ENCODE results near the gene SWT1.
"Not testable (repeated sequence)": the region's sequence is repeated elsewhere in the genome, so short reads cannot be mapped to it uniquely, and the experiment has no call there.

SWT1 gene

DNA sequence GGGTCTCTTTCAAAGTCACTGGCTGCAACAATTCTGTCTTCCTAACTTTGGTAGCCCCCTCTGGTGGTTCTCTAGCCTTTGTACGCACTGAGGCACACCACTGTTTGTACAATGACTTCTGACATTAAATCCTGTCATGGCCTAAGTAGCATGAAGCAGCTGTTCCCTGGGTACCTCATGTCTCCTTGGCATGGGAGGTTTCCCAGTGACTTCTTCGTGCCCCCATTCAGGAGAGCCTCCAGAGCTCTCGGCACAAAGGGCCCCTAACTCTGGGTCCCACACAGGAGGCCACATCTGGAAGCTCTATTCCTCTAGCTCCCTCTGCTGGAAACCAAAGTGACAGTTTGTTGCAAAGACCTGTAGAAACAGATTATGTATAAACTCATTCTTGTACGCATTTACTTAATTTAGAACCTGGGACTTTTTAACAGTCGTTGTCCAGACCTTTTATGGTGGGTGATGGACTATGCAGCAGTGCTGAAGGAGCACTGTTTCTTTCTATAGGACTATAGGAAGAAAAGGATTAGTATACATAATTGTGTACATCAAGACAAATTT is 13.4 kb downstream of the SWT1 start:
- no peak for DNase-seq

DNA sequence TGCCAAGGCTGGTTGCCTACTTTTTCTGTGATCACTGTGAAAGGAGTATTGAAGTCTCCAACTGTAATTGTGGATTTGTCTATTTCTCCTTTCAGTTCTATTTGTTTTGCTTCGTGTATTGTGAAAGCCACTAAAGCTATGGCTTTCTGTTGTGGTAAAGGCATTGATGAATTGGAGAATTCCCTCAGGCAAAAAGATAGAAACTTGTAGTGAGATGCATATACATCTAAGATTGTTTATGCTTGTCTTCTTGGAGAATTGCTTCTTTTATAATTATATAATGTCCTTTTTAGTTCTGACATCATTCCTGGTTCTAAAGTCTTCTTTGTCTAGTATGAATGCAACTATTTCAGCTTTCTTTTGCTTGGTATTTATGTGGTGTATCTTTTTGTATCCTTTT is 36.8 kb downstream of the SWT1 start:
- DNase-seq = no peak

DNA sequence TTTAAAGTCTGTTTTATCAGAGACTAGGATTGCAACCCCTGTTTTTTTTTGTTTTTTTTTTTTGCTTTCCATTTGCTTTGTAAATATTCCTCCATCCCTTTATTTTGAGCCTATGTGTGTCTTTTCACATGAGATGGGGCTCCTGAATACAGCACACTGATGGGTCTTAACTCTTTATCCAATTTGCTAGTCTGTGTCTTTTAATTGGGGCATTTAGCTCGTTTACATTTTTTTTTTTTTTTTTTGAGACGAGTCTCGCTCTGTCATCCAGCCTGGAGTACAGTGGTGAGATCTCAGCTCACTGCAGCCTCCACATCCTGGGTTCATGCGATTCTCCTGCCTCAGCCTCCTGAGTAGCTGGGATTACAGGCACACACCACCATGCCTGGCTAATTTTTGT is 41.7 kb downstream of the SWT1 start:
- DNase-seq = not testable (repeated sequence)

DNA sequence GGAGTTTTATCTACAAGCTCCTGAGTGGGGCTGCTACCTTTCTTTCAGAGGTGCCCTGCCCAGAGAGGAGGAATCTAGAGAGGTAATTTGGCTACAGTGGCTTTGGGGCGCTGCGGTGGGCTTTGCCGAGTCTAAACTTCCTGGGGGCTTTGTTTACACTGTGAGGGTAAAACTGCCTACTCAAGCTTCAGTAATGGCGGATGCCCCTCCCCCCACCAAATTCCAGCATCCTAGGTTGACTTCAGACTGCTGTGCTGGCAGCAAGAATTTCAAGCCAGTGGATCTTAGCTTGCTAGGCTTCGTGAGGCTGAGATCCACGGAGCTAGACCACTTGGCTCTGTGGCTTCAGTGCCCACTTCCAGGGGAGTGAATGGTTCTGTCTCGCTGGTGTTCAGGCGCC is 43.9 kb downstream of the SWT1 start:
- no peak for DNase-seq

DNA sequence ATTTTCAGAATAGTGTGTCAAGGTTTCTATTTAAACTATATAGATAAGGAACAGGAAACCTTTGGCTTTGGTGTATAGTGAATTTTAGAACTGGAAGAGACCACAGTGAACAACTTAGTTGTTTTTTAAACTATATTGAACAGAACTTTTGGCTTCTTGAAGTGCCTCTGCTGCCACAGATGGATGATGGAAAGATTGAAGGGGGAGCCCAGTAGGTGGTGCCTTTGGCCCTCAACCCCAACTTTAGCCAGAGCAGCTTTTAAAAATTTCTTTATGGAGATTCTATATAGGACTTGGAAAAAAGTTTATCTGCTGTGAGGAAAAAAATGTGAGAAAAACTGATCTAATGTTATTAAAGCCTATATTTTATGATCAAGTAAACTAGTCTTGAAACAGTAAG is 50.2 kb downstream of the SWT1 start:
- no peak for DNase-seq

DNA sequence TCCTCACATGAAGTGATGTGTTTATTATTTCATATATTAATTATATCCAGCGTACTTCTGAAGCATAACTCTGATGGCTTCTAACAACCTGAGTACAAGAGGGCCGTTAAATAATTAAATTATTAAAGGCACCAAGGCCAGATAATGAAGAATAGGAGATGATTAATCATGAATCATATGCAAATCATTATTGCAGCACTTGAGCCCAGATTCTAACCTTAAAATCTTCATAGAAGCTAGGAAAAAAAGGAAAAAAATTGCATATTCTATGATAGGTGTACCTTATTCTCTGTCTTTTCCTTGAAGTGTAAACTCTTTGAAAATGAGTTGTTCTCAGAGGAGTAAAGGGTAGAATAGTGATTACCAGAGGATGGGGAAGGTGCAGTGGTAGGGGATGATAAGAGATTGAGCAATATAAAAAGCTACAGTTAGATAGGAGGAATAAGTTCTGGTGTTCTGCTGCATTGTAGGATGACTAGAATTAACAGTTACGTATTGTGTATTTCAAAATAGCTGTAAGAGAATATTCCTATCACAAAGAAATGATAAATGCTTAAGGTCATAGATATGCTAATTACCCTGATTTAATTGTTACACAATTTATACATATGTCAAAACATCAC is 51.1 kb downstream of the SWT1 start:
- no peak for DNase-seq

DNA sequence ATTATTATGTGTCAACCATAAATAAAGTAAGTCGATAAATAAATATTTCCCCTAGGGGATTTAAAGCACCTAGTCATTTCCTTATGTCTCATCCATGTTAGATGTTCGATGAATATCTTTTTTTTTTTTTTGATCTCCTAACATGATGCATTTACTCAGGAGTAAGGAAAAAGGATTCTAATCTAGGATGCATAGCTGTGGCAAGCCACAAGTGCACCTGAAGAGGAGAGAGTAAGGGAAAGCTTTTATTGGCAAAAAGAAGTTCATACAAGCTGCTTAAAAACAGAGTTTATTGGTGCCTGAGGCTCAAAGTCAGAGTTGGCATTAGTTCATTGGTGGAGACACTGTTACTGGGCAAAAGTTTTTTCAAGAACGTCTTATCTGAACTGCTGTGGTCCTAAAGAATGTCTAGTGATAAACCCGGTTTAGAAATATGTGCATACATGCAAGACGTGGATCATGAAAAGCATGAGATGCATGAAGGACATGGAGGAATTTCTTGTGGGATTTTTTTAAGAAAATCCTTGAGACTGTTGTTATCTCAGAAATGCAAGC is 51.7 kb downstream of the SWT1 start:
- no peak for DNase-seq

DNA sequence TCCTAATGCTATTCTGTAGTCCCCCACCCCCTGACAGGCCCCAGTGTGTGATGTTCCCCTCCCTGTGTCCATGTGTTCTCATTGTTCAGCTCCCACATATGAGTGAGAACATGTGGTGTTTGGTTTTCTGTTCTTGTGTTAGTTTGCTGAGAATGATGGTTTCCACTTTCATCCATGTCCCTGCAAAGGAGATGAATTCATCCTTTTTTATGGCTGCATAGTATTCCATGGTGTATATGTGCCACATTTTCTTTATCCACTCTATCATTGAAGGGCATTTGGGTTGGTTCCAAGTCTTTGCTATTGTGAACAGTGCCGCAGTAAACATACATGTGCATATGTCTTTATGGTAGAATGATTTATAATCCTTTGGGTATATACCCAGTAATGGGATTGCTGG is 52.4 kb downstream of the SWT1 start:
- not testable (repeated sequence) for DNase-seq

DNA sequence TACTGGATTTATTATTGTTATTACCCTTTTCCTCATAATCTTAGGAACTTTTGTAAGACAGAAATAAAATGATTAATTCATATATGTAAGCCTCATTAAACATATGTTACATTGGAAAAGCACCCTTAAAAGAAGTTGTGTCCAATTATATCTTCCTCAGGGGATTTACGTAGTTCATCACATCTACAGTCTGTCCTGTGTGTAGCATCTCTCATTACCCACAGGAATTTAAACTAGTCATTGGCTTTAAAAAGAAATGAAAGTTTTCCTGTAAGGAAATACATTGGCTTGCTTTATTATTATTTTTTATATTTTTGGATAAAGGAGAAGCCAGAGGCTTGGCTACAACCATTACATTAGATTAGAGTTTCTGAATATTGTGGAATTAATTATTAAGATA is 56.1 kb downstream of the SWT1 start:
- DNase-seq = no peak

DNA sequence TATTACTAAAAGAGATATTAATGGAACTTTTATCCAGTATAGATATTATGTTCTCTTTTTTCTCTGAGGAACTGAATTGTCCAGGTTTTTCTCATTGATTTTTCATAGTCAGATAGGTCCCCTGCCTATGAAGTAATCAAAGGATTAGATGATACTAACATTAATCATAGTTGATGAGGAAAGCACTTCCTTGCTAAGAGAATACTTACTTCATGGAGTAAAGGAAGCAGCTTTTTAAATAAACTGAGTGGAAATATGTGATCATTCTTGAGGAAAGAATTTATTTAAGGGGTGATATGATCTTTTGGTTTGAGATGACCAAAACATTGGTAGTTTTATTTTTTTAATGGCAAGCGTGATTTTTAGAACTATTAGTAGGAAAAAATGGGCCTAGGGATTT is 58.9 kb downstream of the SWT1 start:
- DNase-seq = no peak

DNA sequence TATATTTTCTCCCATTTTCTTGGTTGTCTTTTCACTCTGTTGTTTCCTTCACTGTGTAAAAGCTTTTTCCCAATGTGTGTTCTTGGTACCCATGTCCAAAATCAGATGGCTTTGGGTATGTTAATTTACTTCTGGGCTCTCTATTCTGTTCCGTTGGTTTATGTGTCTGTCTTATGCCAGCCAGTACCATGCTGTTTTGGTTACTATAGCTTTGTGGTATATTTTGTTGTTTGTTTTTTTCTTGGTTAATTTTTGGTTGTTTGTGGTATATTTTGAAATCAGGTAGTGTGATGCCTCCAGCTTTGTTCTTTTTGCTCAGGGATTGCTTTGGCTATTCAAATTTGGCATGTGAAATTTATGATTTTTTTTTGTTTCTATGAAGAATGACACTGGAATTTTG is 67.2 kb downstream of the SWT1 start:
- DNase-seq = no peak

DNA sequence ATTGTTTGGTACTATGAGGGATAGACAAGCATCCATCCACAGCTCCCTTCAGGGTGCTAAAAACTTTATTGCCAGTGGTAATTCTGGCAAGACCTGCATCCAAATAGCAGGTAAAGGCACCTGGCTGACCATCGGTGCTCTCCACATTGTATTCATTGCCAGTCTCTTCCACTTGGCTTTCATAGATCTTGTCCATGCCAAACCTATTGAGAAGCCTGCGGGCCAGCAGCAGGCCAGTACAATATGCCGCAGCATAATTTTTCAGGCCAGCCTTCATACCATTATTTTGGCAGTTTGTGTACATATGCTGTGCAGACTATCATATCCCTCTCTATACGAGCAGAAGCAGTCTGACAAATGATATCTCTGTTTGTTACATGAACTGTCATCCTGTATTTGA is 70.2 kb downstream of the SWT1 start:
- DNase-seq = no peak

DNA sequence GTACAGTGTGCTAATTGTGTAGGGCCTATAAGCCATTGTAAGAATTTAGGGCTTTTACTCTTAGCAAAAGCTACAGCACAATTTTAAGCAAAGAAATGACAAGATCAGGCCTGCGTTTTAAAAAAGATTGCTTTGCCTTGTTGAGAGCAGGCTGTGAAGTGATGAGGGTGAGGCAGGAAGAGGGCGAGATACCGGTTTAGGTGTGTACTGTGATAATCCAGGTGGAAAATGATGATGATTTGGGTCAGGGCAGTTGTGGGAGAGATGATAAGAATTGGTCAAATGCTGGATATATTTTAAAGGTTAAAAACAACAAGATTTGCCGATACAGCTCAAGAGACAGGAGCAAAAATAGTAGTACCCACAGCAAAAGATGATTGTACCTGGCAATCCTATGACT is 72.0 kb downstream of the SWT1 start:
- DNase-seq = no peak

DNA sequence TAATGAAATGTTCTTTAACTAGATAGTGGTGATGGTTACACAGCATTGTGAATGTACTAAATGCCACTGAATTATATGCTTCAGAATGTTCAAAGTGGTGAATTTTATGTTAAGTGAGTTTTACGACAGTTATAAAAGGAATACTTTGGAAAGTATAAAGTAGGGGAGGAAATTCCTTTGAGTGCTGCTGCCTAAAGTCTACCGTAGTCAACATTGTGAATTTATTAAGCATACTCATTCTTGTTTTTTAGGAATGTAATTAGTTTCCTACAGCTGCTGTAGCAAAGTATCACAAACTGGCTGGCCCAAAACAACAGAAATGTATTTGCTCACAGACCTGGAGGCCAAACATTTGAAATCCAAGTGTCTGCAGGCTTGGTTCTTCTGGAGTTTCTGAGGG is 73.0 kb downstream of the SWT1 start:
- no peak for DNase-seq

DNA sequence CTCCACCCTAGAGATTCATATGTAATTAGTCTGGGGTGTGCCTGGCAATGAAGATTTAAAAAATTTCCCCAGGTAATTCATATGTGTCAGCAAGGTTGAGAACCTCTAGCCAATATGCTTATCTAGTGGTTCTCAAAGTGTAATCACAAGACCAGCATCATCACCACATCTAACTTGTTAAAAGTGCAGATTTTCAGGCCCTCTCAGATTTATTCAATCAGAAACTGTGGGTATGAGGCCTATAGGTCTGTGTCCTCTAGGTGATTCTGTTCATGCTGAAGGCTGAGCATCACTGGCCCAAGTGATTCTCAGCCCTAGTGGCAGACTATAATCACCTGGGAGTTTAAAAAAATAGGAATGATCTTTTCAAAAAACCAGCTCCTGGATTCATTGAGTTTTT is 75.9 kb downstream of the SWT1 start:
- DNase-seq = no peak

DNA sequence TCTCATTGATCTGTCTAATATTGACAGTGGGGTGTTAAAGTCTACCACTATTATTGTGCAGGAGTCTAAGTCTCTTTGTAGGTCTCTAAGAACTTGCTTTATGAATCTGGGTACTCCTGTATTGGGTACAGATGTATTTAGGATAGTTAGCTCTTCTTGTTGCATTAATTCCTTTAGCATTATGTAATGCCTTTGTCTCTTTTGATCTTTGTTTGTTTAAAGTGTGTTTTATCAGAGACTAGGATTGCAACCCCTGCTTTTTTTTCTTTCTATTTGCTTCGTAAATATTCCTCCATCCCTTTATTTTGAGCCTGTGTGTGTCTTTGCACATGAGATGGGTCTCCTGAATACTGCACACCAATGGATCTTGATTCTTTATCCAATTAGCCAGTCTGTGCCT is 77.2 kb downstream of the SWT1 start:
- DNase-seq = not testable (repeated sequence)

DNA sequence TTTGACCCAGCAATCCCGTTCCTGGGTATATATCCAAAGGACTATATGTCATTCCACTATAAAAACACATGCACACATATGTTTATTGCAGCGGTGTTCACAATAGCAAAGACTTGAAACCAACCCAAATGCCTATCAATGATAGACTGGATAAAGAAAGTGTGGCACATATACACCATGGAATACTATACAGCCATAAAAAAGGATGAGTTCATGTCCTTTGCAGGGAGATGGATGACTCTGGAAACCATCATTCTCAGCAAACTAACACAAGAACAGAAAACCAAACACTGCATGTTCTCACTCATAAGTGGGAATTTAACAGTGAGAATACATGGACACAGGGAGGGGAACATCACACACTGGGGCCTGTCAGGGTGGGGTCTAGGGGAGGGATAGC is 80.2 kb downstream of the SWT1 start:
- DNase-seq = not testable (repeated sequence)

DNA sequence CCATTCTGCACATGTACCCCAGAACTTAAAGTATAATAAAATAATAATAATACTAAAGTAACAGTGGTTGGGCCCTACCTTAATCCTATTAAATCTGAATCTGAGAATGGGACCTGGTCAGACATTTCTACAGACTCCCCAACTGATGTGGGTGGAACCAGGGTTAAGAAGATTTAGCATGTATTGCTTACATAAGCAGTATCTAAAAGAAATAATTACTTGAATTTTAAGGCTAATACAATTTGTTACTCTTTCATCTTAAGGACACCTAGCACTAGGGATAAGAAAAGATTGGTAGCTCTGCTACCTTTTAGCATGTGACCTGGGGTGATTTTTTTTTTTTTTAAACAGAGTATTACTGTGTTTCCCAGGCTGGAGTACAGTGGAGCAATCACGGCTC is 80.7 kb downstream of the SWT1 start:
- no peak for DNase-seq

DNA sequence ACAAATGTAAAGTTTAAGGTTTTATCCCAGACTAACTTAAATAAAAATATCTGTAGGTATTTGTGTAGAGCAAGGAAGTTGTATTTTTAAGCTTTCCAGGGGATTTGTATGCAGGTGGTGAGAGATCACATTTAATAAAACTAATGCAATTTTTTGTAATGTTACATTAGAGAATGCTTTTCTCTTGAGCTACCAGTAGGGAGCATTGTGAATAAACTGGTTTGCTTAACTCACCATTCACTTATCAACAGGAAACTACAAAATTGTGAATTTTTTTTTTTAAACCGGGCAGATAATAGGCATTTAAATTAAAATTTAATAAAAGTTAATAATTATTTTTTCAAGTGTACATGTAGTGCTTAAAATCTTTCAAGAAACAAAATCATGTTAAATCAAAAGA is 81.5 kb downstream of the SWT1 start:
- DNase-seq = no peak

DNA sequence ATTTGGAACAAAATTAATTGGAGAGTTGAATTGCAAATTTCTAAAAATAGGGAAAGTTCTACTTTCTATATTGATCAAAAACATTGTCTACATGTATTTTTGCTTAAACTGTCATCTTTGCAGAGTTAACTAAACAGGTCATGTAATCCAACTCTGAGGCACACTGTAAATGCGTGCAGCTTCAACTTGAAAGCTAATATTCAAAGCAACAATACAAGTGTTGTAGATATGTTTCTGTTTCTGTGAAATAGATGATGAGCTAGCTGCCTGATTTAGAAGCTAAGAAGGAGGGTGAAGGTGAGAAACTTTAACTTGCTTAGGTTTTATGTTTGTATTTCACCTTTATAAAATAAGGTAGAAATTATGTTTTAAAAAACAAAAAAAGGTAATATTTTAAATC is 82.9 kb downstream of the SWT1 start:
- no peak for DNase-seq

DNA sequence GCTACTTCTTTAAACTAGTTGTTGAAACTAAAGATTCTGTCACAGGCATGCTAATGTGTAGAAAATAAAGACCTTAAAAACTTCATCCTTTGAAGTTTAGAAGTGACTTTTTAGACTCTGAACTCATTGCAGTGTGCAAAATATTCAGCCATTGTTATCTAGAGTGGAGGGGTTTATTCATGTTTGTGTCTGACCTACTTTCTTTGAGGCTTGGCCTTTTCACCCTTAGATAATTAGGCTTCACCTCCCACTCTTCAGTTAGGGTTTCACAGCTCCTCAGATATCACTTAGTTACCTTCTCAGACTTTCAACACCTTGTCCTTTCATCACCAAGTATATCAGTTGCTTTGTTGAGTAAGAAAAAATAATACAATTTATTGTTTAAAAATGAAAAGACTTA is 84.2 kb downstream of the SWT1 start:
- DNase-seq = no peak

DNA sequence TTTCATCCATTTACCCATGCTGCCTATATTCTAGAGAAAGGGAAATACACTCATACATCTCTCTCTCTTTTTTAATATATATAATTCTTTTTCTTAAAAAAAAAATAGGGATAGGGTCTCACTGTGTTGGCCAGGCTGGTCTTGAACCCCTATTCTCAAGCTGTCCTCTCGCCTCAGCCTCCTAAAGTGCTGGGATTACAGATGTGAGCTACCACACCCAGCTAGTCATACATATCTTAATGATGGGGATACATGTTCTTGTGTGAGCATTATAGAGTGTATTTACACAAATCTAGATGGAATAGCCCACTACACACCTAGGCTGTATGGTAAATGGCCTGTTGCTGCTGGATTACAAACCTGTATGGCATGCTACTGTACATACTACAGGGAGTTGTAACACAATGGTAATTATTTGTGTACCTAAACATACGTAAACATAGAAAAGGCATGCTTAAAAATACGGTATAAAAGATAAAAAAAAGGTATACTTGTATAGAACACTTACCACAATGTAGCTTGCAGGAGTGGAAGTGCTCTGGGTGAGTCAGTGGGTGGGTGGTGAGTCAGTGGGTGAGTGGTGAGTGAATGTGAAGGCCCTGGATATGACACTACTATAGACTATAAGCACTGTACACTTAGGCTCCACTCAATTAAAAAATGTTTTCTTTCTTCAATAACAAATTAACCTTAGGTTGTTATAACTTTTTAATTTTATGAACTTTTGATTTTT is 87.2 kb downstream of the SWT1 start:
- DNase-seq = peak; percentile 82

DNA sequence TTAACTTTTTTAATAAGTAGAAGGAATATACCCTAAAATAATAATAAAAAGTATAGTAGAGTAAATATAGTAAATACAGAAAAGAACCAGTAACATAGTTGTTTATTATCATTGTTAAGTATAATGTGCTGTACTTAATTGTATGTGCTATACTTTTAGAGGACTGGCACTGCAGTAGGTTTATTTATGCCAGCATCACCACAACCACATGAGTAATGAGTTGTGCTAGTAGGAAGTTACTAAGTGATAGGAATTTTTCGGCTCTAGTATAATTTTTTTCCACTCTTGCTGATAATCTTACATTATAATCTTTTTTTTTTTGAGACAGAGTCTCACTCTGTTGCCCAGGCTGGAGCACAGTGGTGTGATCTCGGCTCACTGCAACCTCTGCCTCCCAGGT is 88.5 kb downstream of the SWT1 start:
- no peak for DNase-seq

DNA sequence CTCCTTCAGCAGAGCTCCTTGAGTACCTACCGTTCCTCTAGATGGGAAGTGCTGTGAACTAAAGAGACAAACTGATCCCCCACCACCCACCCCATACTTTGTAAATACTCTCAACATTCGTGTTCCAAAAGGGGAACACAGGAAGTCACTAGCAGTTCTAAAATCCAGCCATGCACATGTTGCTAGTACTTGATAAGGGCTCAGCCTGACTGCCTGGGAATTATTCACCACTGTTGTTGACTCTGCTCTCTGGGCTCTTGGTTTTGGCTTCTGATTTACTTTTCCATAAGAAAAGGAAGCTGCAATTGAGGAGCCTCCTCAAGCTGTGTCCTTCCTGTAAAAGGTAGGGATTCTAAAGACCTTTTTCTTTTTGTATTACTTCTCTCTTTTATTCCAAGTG is 92.6 kb downstream of the SWT1 start:
- no peak for DNase-seq

DNA sequence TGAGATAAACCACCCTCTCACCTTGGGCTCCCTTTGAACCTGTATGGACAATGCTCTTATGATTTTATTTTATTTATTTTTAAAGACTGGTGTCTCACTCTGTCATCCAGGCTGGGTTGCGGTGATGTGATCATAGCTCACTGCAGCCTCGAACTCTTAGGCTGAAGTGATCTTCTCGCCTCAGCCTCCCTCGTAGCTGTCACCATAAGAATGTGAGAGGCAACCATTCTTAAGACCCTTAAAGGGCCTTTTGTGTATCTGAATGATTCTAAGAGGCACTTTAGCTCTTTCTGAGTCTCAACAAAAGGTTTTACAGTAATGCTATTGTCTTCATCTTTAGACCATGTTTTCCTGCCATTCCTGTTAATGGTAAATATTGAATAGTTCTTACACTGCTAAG is 93.1 kb downstream of the SWT1 start:
- DNase-seq = no peak
